NCI-H748 (cell line): ENCODE data around the gene ZNF709.
A peak's percentile ranks its signal among the peaks of the same experiment; 100 is the strongest.
"Not testable (repeated sequence)": the region's sequence is repeated elsewhere in the genome, so short reads cannot be mapped to it uniquely, and the experiment has no call there.

Experiments
- DNase-seq: peaks from one replicate; lab custom pipeline; 2025; ENCODE audit not compliant: unreplicated experiment; lab: John Stamatoyannopoulos, UW

ZNF709 gene

DNA sequence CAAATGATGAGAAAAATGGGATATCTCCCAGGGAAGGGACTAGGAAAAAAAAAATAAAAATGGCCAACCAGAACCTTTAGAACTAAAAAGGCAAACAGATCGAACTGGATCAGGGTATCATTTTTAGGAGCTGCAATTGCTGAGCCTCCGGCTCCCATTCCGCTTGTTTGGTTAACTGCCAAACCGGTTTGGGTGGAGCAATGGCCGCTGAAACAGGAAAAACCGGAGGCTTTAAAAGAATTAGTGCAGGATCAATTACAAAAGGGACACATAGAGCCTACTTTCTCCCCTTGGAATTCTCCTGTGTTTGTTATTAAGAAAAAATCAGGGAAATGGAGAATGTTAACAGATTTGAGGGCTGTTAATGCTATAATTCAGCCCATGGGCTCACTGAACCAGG lies 31.1 kb downstream of the ZNF709 start:
- DNase-seq: peak; percentile 73

GRCh38 chr19:12450844-12451243 lies 33.8 kb downstream of the ZNF709 start:
- no peak for DNase-seq

GRCh38 chr19:12448808-12449207 lies 35.8 kb downstream of the ZNF709 start:
- no peak for DNase-seq

- peak; percentile 96 for DNase-seq
These were observed 43.9 kb downstream of the ZNF709 start, which contains the start of gene ZNF443 for GRCh38 chr19:12440541-12441316. ZNF443 (minus strand) TSS chr19:12441021; CDS start chr19:12440914, 107 bp downstream.

- DNase-seq: peak; percentile 10
These were observed 44.7 kb downstream of the ZNF709 start for GRCh38 chr19:12439686-12440540.

GRCh38 chr19:12430726-12431299 lies 53.8 kb downstream of the ZNF709 start:
- not testable (repeated sequence) for DNase-seq

GRCh38 chr19:12425888-12426274 lies 58.7 kb downstream of the ZNF709 start:
- DNase-seq: no peak

- DNase-seq: no peak
These were observed 59.3 kb downstream of the ZNF709 start for GRCh38 chr19:12425236-12425887.

DNA sequence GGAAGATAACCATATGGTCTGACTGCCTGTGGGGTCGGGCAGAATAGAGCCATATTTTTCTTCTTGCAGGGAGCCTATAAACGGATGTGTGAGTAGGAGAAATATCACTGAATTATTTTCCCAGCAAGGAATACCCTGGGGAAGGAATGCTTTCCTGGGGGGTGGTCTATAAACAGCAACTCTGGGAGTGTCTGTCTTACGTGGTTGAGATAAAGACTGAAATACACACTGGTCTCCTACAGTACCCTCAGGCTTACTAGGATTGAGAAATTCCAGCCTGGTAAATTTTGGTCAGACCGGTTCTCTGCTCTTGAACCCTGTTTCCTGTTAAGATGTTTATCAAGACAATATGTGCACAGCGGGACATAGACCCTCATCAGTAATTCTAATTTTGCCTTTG lies 67.3 kb downstream of the ZNF709 start:
- DNase-seq: not testable (repeated sequence)

DNA sequence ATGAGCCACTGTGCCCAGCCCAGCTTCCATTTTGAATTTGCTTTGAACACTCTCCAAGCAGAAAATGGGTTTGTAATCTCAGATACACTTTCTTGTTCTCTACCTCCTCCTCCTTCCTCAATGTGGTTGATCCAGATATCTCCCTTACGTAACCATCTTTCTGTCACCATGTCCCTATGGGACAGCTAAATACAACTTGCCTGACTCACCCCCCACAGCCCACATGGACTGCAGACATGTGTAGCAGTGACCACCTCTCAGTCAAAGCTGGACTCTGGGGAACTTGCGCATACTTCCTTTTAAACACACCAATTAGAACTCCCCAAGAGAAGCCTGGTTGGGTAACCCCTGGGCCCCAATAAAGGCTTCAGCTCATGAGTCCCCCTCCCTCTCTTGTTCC lies 72.7 kb downstream of the ZNF709 start:
- no peak for DNase-seq
